Activated T-cell treated with anti-CD3 and anti-CD28 coated beads for 24 hours (primary cell): ENCODE results near the gene FOXI2.
A peak's percentile ranks its signal among the peaks of the same experiment; 100 is the strongest.

Source experiments
- DNase-seq: peaks from one replicate; pipeline ENCODE4 v3.0.0-alpha.2; 2020; ENCODE audit warnings: low read depth

FOXI2 gene

GRCh38 chr10:127736915-127737562, at the start of gene FOXI2:
FOXI2 (plus strand) TSS chr10:127737185; CDS start chr10:127737274, 89 bp downstream.
- no peak for DNase-seq

GRCh38 chr10:127687548-127687947, 49.4 kb upstream of the FOXI2 start:
- no peak for DNase-seq

GRCh38 chr10:127690176-127690835, 46.7 kb upstream of the FOXI2 start:
- no peak for DNase-seq

- DNase-seq = peak; percentile 1
Measured at GRCh38 chr10:127694580-127695193, 42.3 kb upstream of the FOXI2 start.

- DNase-seq = no peak
Measured at GRCh38 chr10:127695431-127695830, 41.6 kb upstream of the FOXI2 start.

- DNase-seq = no peak
Measured at GRCh38 chr10:127698886-127699285, 38.1 kb upstream of the FOXI2 start.

- no peak for DNase-seq
Measured at GRCh38 chr10:127699311-127699710, 37.7 kb upstream of the FOXI2 start.

GRCh38 chr10:127702271-127702670, 34.7 kb upstream of the FOXI2 start:
- DNase-seq = no peak

- DNase-seq = no peak
Measured at GRCh38 chr10:127715249-127715648, 21.7 kb upstream of the FOXI2 start.

GRCh38 chr10:127715782-127716378, 21.1 kb upstream of the FOXI2 start:
- DNase-seq = no peak

GRCh38 chr10:127720142-127720541, 16.8 kb upstream of the FOXI2 start:
- no peak for DNase-seq

GRCh38 chr10:127720903-127721302, 16.1 kb upstream of the FOXI2 start:
- DNase-seq = no peak

GRCh38 chr10:127734753-127735152, 2.2 kb upstream of the FOXI2 start:
- no peak for DNase-seq

- no peak for DNase-seq
Measured at GRCh38 chr10:127735156-127735555, 1.8 kb upstream of the FOXI2 start.

- DNase-seq = no peak
Measured at GRCh38 chr10:127735723-127736221, 1.2 kb upstream of the FOXI2 start.

GRCh38 chr10:127736222-127736914, 617 bp upstream of the FOXI2 start:
- DNase-seq = no peak

GRCh38 chr10:127737563-127738511, 852 bp downstream of the FOXI2 start:
- no peak for DNase-seq

GRCh38 chr10:127738512-127739424, 1.8 kb downstream of the FOXI2 start:
- DNase-seq = no peak

GRCh38 chr10:127739908-127740307, 2.9 kb downstream of the FOXI2 start:
- no peak for DNase-seq

GRCh38 chr10:127740596-127740995, 3.6 kb downstream of the FOXI2 start:
- DNase-seq = no peak
